Measurements from ENCODE around the gene PSME3. TPM values are rescaled to one million over a fixed set of nuclear protein-coding genes. Genes with fewer than 3 reads are reported as not detected.

PSME3 gene
- total and polyA plus RNA-seq, 2 of the 13 experiments (the other 11 are each of a cell fraction or from before 2014, with no cell fraction given), result 66.3 to 135 TPM

DNA sequence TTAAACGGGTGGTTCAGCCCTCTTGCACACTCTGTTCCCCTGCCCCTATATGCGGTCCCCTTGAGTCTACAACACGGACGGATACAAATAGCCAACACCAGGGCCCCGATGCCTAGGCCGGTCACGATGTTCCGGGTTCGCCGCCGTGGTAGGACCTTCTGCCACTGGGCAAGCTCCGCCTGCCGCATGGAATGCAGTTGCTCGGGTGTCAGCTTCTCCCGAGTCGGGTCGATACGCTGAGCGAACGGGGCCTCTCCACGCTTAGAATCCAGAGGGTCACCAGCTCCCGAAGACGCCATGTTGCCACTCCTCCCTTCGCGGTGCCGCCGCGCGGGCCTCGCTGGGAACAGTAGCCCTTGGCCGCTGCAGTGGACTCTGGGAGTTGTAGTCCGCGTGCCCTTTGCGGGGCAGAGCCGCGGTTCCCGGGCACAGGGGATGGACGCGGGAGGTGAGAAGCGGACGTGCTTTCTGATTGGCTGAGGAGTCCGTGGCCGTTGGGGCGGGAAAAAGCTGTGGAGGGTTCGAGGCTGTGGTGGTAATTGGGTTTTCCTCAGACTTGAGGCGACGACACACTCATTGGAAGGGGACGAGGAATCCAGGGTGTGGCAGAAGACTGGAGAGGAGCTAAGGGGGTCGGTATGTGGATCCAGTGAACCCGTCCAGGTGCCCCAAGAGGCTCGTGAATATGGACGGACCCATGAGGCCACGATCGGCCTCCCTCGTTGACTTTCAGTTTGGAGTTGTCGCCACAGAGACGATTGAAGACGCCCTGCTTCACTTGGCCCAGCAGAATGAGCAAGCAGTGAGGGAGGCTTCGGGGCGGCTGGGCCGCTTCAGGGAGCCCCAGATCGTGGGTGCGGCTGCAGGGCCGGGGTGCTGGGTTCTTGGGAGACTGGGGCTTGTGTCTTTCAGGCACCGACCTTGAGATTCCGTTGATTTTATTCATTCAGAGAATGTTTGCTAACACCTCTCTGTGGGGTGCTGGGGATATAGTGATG is 34.5 kb upstream of the PSME3 start, which contains the start of the genes CNTD1 and COA3 (continued):
- TF ChIP-seq SRF (IDR thresholded peaks at IDR 0.05; ENCODE audit: low read depth, low read length), result peak; percentile 44; the same call in 1 of the 2 replicates
- TF ChIP-seq ZNF180 (CRISPR knock-in tag; IDR thresholded peaks at IDR 0.05; ENCODE audit: borderline replicate concordance, low read depth), result peak; percentile 90; the same call in 1 of the 2 replicates
- TF ChIP-seq ZSCAN31 (CRISPR knock-in tag; IDR thresholded peaks at IDR 0.05; ENCODE audit: low read depth), result peak; percentile 97
- peak; percentile 63; the same call in 1 of the 2 replicates for TF ChIP-seq NAIF1 (CRISPR knock-in tag; IDR thresholded peaks at IDR 0.05; ENCODE audit: borderline replicate concordance)
- TF ChIP-seq, protein P1, sequence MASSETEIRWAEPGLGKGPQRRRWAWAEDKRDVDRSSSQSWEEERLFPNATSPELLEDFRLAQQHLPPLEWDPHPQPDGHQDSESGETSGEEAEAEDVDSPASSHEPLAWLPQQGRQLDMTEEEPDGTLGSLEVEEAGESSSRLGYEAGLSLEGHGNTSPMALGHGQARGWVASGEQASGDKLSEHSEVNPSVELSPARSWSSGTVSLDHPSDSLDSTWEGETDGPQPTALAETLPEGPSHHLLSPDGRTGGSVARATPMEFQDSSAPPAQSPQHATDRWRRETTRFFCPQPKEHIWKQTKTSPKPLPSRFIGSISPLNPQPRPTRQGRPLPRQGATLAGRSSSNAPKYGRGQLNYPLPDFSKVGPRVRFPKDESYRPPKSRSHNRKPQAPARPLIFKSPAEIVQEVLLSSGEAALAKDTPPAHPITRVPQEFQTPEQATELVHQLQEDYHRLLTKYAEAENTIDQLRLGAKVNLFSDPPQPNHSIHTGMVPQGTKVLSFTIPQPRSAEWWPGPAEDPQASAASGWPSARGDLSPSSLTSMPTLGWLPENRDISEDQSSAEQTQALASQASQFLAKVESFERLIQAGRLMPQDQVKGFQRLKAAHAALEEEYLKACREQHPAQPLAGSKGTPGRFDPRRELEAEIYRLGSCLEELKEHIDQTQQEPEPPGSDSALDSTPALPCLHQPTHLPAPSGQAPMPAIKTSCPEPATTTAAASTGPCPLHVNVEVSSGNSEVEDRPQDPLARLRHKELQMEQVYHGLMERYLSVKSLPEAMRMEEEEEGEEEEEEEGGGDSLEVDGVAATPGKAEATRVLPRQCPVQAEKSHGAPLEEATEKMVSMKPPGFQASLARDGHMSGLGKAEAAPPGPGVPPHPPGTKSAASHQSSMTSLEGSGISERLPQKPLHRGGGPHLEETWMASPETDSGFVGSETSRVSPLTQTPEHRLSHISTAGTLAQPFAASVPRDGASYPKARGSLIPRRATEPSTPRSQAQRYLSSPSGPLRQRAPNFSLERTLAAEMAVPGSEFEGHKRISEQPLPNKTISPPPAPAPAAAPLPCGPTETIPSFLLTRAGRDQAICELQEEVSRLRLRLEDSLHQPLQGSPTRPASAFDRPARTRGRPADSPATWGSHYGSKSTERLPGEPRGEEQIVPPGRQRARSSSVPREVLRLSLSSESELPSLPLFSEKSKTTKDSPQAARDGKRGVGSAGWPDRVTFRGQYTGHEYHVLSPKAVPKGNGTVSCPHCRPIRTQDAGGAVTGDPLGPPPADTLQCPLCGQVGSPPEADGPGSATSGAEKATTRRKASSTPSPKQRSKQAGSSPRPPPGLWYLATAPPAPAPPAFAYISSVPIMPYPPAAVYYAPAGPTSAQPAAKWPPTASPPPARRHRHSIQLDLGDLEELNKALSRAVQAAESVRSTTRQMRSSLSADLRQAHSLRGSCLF (CRISPR knock-in tag; IDR thresholded peaks at IDR 0.05; ENCODE audit: borderline replicate concordance), result peak; percentile 89; the same call in 1 of the 2 replicates
- peak; percentile 92 for TF ChIP-seq AGO2 (optimal IDR thresholded peaks at IDR 0.05; ENCODE audit: low read depth, low read length)
- TF ChIP-seq ZFP36L2 (CRISPR knock-in tag; IDR thresholded peaks at IDR 0.05), result no peak
- TF ChIP-seq ZNF775 (CRISPR knock-in tag; IDR thresholded peaks at IDR 0.05; ENCODE audit: borderline replicate concordance), result peak; percentile 57; the same call in 1 of the 2 replicates
- TF ChIP-seq, protein P2, sequence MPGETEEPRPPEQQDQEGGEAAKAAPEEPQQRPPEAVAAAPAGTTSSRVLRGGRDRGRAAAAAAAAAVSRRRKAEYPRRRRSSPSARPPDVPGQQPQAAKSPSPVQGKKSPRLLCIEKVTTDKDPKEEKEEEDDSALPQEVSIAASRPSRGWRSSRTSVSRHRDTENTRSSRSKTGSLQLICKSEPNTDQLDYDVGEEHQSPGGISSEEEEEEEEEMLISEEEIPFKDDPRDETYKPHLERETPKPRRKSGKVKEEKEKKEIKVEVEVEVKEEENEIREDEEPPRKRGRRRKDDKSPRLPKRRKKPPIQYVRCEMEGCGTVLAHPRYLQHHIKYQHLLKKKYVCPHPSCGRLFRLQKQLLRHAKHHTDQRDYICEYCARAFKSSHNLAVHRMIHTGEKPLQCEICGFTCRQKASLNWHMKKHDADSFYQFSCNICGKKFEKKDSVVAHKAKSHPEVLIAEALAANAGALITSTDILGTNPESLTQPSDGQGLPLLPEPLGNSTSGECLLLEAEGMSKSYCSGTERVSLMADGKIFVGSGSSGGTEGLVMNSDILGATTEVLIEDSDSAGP (CRISPR knock-in tag; IDR thresholded peaks at IDR 0.05; ENCODE audit: borderline replicate concordance), result peak; percentile 95; the same call in 1 of the 2 replicates
- peak; percentile 92; the same call in 1 of the 2 replicates for TF ChIP-seq ZNF354B (CRISPR knock-in tag; IDR thresholded peaks at IDR 0.05)
- peak; percentile 26; the same call in 1 of the 2 replicates for TF ChIP-seq ZNF777 (CRISPR knock-in tag; IDR thresholded peaks at IDR 0.05)
- TF ChIP-seq EZH2 (conservative IDR thresholded peaks at IDR 0.05; ENCODE audit: low read depth, low read length), result no peak
- TF ChIP-seq, protein P3, sequence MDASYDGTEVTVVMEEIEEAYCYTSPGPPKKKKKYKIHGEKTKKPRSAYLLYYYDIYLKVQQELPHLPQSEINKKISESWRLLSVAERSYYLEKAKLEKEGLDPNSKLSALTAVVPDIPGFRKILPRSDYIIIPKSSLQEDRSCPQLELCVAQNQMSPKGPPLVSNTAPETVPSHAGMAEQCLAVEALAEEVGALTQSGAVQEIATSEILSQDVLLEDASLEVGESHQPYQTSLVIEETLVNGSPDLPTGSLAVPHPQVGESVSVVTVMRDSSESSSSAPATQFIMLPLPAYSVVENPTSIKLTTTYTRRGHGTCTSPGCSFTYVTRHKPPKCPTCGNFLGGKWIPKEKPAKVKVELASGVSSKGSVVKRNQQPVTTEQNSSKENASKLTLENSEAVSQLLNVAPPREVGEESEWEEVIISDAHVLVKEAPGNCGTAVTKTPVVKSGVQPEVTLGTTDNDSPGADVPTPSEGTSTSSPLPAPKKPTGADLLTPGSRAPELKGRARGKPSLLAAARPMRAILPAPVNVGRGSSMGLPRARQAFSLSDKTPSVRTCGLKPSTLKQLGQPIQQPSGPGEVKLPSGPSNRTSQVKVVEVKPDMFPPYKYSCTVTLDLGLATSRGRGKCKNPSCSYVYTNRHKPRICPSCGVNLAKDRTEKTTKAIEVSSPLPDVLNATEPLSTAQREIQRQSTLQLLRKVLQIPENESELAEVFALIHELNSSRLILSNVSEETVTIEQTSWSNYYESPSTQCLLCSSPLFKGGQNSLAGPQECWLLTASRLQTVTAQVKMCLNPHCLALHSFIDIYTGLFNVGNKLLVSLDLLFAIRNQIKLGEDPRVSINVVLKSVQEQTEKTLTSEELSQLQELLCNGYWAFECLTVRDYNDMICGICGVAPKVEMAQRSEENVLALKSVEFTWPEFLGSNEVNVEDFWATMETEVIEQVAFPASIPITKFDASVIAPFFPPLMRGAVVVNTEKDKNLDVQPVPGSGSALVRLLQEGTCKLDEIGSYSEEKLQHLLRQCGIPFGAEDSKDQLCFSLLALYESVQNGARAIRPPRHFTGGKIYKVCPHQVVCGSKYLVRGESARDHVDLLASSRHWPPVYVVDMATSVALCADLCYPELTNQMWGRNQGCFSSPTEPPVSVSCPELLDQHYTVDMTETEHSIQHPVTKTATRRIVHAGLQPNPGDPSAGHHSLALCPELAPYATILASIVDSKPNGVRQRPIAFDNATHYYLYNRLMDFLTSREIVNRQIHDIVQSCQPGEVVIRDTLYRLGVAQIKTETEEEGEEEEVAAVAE (CRISPR knock-in tag; IDR thresholded peaks at IDR 0.05; ENCODE audit: borderline replicate concordance), result peak; percentile 93
- peak; percentile 79 for TF ChIP-seq TSC22D2 (CRISPR knock-in tag; IDR thresholded peaks at IDR 0.05; ENCODE audit: borderline replicate concordance)
- TF ChIP-seq CC2D1A (CRISPR knock-in tag; IDR thresholded peaks at IDR 0.05), result peak; percentile 94
- peak; percentile 85 for TF ChIP-seq NRL (CRISPR knock-in tag; IDR thresholded peaks at IDR 0.05; ENCODE audit: borderline replicate concordance)

Data from HepG2 (cell line).